BE2C (cell line): ENCODE data around the gene RNF182.

ENCODE experiments used
- DNase-seq: peaks from one replicate; pipeline ENCODE4 v3.0.0-alpha.2; 2020
- H3K27me3 ChIP-seq: fragments of 250-450 bp; sonication (Bioruptor Pico); 2 replicates; pipeline ENCODE4 v1.5.1; 2020; ENCODE audit warnings: mild to moderate bottlenecking
- H3K36me3 ChIP-seq: fragments of 250-450 bp; sonication (Bioruptor Pico); 2 replicates; pipeline ENCODE4 v1.5.1; 2020; ENCODE audit warnings: mild to moderate bottlenecking
- H3K4me1 ChIP-seq: fragments of 250-450 bp; sonication (Bioruptor Pico); 2 replicates; pipeline ENCODE4 v1.5.1; 2020
- H3K4me3 ChIP-seq: 2 replicates; pipeline ENCODE4 v1.5.1; 2011; ENCODE audit warnings: low read depth, low read length
- H3K9me3 ChIP-seq: fragments of 250-450 bp; sonication (Bioruptor Pico); 2 replicates; pipeline ENCODE4 v1.5.1; 2020
- CTCF ChIP-seq: IDR thresholded peaks from 2 replicates; pipeline ENCODE4 v1.5.1; 2012; ENCODE audit warnings: mild to moderate bottlenecking, low read depth, low read length

RNF182 gene

GRCh38 chr6:13915561-13916229 lies 9.1 kb upstream of the RNF182 start:
- Histone ChIP-seq H3K9me3 (no peaks in the 10 kb centered on the region), H3K27me3 (no peaks in the 10 kb centered on the region), H3K4me3 (no peak overlapping the region), H3K4me1 (no peaks in the 10 kb centered on the region), H3K36me3 (no peaks in the 10 kb centered on the region)
- no peak for DNase-seq
- TF ChIP-seq CTCF: 0 out of 2 replicates have a peak, but pooled peaks have one; percentile 9

- DNase-seq: no peak
- H3K4me1 ChIP-seq: no peaks in the 10 kb centered on the region
Observed at GRCh38 chr6:13916230-13916944, 8.4 kb upstream of the RNF182 start.

GRCh38 chr6:13917141-13917540 lies 7.6 kb upstream of the RNF182 start:
- no peaks in the 10 kb centered on the region for H3K9me3 ChIP-seq

More at GRCh38 chr6:13916230-13916944, 8.4 kb upstream of the RNF182 start:
- H3K36me3 ChIP-seq: no peaks in the 10 kb centered on the region
- no peaks in the 10 kb centered on the region for H3K27me3 ChIP-seq
- no peak overlapping the region for H3K4me3 ChIP-seq
- H3K9me3 ChIP-seq: no peaks in the 10 kb centered on the region
- TF ChIP-seq CTCF: no peak

GRCh38 chr6:13918686-13919250 lies 6.0 kb upstream of the RNF182 start:
- Histone ChIP-seq H3K4me1 (no peaks in the 10 kb centered on the region), H3K27me3 (no peaks in the 10 kb centered on the region; the same call in 1 of the 2 replicates), H3K36me3 (no peaks in the 10 kb centered on the region), H3K4me3 (no peak overlapping the region), H3K9me3 (no peaks in the 10 kb centered on the region)
- no peak for DNase-seq
- no peak for TF ChIP-seq CTCF

More at GRCh38 chr6:13917141-13917540, 7.6 kb upstream of the RNF182 start:
- no peak for TF ChIP-seq CTCF
- no peak for DNase-seq
- Histone ChIP-seq H3K36me3 (no peaks in the 10 kb centered on the region), H3K4me3 (no peak overlapping the region), H3K27me3 (no peaks in the 10 kb centered on the region), H3K4me1 (no peaks in the 10 kb centered on the region)

GRCh38 chr6:13919861-13920260 lies 4.9 kb upstream of the RNF182 start:
- no peak for TF ChIP-seq CTCF
- Histone ChIP-seq H3K9me3 (no peaks in the 10 kb centered on the region), H3K36me3 (no peaks in the 10 kb centered on the region), H3K4me1 (no peaks in the 10 kb centered on the region), H3K4me3 (no peak overlapping the region), H3K27me3 (peaks cover 6% of the 10 kb centered on the region)
- no peak for DNase-seq

GRCh38 chr6:13920552-13920951 lies 4.2 kb upstream of the RNF182 start:
- Histone ChIP-seq H3K9me3 (0 out of 2 replicates have a peak, but pooled peaks cover 1% of the 10 kb centered on the region), H3K4me1 (no peaks in the 10 kb centered on the region), H3K4me3 (no peak overlapping the region), H3K27me3 (peaks cover 12% of the 10 kb centered on the region), H3K36me3 (no peaks in the 10 kb centered on the region)
- no peak for TF ChIP-seq CTCF
- DNase-seq: no peak
